Mesothelial cell of epicardium (in vitro differentiated cells): ENCODE results near the gene NRP1. TPM values are rescaled to one million over a fixed set of nuclear protein-coding genes. Genes with fewer than 3 reads are reported as not detected.

Source experiments
- DNase-seq, 2 experiments: peaks; one replicate each; pipeline ENCODE4 v3.0.0; 2021; ENCODE audit warnings: low spot score in 2 of 2; ENCODE audit not compliant: unreplicated experiment in 2 of 2
- H3K27ac Mint-ChIP-seq: 2 replicates; pipeline ENCODE4 v1.8.0; 2021; ENCODE audit warnings: mixed read lengths
- H3K27me3 Mint-ChIP-seq: 2 replicates; pipeline ENCODE4 v1.8.0; 2021; ENCODE audit warnings: low read depth, mixed read lengths
- H3K36me3 Mint-ChIP-seq: 2 replicates; pipeline ENCODE4 v1.8.0; 2021; ENCODE audit warnings: mixed read lengths
- H3K4me1 Mint-ChIP-seq: 2 replicates; pipeline ENCODE4 v1.8.0; 2021; ENCODE audit warnings: mixed read lengths
- H3K4me3 Mint-ChIP-seq: 2 replicates; pipeline ENCODE4 v1.8.0; 2021; ENCODE audit warnings: mild to moderate bottlenecking, moderate library complexity, mixed read lengths
- H3K9me3 Mint-ChIP-seq: 2 replicates; pipeline ENCODE4 v1.8.0; 2021; ENCODE audit warnings: mixed read lengths
- total RNA-seq: library from RNA; stranded (reverse); gene quantifications from 3 replicates; pipeline ENCODE4 v1.2.1, GENCODE V29; 2021
- TF ChIP-seq, protein P1 (sequence below): fragments of 200-600 bp; sonication (generic); IDR thresholded peaks from one replicate; pipeline ENCODE4 v1.5.0; 2021; ENCODE audit warnings: antibody characterized with exemption; ENCODE audit not compliant: unreplicated experiment

Gene NRP1
- total RNA-seq, 1 donor from 2014 or later = 47.7 TPM

GRCh38 chr10:33332183-33333065 is 2.0 kb downstream of the NRP1 start:
- Mint-ChIP-seq H3K9me3 (no peaks in the 10 kb centered on the region), H3K27me3 (no peaks in the 10 kb centered on the region), H3K4me3 (peak overlapping the region; percentile 79), H3K36me3 (peaks cover 16% of the 10 kb centered on the region), H3K4me1 (peaks cover 52% of the 10 kb centered on the region), H3K27ac (peak overlapping the region; percentile 90)
- DNase-seq = no peak
- TF ChIP-seq, protein P1, sequence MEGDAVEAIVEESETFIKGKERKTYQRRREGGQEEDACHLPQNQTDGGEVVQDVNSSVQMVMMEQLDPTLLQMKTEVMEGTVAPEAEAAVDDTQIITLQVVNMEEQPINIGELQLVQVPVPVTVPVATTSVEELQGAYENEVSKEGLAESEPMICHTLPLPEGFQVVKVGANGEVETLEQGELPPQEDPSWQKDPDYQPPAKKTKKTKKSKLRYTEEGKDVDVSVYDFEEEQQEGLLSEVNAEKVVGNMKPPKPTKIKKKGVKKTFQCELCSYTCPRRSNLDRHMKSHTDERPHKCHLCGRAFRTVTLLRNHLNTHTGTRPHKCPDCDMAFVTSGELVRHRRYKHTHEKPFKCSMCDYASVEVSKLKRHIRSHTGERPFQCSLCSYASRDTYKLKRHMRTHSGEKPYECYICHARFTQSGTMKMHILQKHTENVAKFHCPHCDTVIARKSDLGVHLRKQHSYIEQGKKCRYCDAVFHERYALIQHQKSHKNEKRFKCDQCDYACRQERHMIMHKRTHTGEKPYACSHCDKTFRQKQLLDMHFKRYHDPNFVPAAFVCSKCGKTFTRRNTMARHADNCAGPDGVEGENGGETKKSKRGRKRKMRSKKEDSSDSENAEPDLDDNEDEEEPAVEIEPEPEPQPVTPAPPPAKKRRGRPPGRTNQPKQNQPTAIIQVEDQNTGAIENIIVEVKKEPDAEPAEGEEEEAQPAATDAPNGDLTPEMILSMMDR = no peak

GRCh38 chr10:33331379-33331694 is 3.1 kb downstream of the NRP1 start:
- H3K27me3 Mint-ChIP-seq = no peaks in the 10 kb centered on the region
- no peaks in the 10 kb centered on the region for H3K9me3 Mint-ChIP-seq
- H3K27ac Mint-ChIP-seq = peak overlapping the region; percentile 22
- H3K4me3 Mint-ChIP-seq = peak overlapping the region; percentile 79
- peaks cover 16% of the 10 kb centered on the region for H3K36me3 Mint-ChIP-seq
- DNase-seq = no peak
- TF ChIP-seq, protein P1 = no peak
- peaks cover 56% of the 10 kb centered on the region for H3K4me1 Mint-ChIP-seq

DNA sequence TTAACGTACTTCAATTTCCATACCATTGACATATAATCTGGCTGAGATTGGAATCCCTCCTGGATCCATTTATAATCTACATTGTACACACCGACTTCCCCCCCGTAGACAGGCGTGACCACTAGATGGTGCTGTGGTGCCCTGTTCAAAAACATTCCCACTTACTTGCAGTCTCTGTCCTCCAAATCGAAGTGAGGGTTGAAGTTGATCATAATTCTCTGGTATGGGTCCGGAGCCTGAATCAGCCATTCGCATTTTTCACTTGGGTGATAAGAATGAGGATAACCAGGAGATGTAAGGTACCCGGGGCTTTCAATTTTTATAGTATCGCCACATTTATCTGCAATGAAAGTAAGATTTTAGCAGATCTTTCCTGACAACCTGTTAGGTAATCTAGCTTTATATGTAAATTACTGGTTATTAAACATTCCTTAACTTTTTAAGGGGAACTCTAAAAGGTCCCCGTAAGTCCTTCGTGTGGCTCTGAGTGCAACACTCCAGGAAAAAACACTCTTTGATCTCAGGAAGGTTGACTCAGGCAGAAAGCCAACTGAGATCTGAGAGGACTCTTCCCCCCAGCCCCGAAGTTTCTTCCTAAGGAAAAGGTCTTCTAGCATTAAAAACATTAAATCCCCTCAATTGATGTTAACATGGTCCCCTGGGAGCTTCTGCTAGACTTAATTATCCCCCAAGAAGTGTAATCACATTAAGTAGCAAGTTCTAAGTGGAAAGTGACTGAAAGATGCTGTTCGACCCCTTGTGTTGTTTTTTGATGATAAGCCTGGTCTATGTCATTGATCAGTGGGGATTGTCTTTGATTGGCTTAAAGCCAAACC is 3.7 kb downstream of the NRP1 start:
- TF ChIP-seq, protein P1 = peak; percentile 88
- H3K27ac Mint-ChIP-seq = peak overlapping the region; percentile 51
- H3K4me1 Mint-ChIP-seq = peaks cover 59% of the 10 kb centered on the region
- H3K4me3 Mint-ChIP-seq = peak overlapping the region; percentile 79
- no peaks in the 10 kb centered on the region for H3K27me3 Mint-ChIP-seq
- DNase-seq = peak; percentile 75 to 90
- peaks cover 16% of the 10 kb centered on the region for H3K36me3 Mint-ChIP-seq
- H3K9me3 Mint-ChIP-seq = no peaks in the 10 kb centered on the region

DNA sequence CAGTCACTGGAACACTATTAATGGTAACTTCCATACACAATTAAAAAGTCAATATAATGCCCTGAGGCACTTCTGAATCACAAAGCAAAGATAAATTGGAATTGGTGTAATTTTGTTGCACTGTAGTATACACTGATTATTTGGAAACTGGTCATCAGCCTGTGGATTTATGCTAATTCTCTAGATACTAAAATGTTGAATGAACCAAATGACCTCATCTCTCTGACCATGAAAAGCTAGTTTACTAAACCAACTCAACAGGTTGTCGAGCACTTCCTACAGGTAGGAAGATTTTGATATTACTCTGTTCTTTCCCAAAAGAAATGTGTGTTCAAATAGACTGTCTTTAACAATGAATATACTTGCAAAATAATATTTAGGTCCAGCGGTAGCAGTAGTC is 5.3 kb downstream of the NRP1 start:
- no peak for DNase-seq
- Mint-ChIP-seq H3K4me3 (no peak overlapping the region), H3K9me3 (no peaks in the 10 kb centered on the region), H3K36me3 (peaks cover 16% of the 10 kb centered on the region), H3K27me3 (no peaks in the 10 kb centered on the region), H3K4me1 (peaks cover 62% of the 10 kb centered on the region), H3K27ac (no peak overlapping the region)
- TF ChIP-seq, protein P1 = no peak

DNA sequence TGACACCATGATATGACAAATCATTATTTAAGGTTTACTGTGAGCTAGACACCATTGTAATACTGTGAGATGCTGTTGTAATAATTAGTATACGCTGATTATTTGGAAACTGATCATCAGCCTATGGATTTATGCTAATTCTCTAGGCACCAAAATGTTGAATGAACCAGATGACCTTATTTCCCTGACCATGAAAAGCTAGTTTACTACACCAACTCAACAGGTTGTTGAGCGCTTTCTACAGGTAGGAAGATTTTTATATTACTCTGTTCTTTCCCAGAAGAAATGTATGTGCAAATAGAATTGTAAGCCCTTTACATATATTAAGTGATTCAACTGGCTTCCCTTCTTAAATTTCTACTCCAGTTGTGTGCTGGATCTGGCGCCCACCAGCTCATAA is 6.2 kb downstream of the NRP1 start:
- no peak for DNase-seq
- peaks cover 56% of the 10 kb centered on the region for H3K4me1 Mint-ChIP-seq
- TF ChIP-seq, protein P1 = no peak
- H3K27ac Mint-ChIP-seq = no peak overlapping the region
- no peak overlapping the region for H3K4me3 Mint-ChIP-seq
- no peaks in the 10 kb centered on the region for H3K27me3 Mint-ChIP-seq
- no peaks in the 10 kb centered on the region for H3K9me3 Mint-ChIP-seq
- peaks cover 21% of the 10 kb centered on the region for H3K36me3 Mint-ChIP-seq
